Neural cell (in vitro differentiated cells): Measurements from ENCODE around the gene LBH.

Source experiments
- EP300 ChIP-seq: fragments of 450-650 bp; conservative IDR thresholded peaks from 2 replicates; pipeline ENCODE4 v1.6.1; 2014; ENCODE audit warnings: antibody characterized with exemption, mild to moderate bottlenecking, moderate library complexity; ENCODE audit not compliant: poor library complexity, severe bottlenecking
- EZH2 ChIP-seq: fragments of 200-600, 300-800 bp; shearing (Covaris generic), sonication (generic); IDR thresholded peaks from 2 replicates; pipeline ENCODE4 v1.6.1; 2014; ENCODE audit warnings: antibody characterized with exemption, low read length, borderline replicate concordance, mild to moderate bottlenecking; ENCODE audit not compliant: insufficient read depth, poor library complexity, severe bottlenecking
- MXI1 ChIP-seq: fragments of 450-650 bp; conservative IDR thresholded peaks from 2 replicates; pipeline ENCODE4 v1.6.1; 2014; ENCODE audit warnings: antibody characterized with exemption, mild to moderate bottlenecking; ENCODE audit not compliant: poor library complexity, severe bottlenecking
- POLR2AphosphoS5 ChIP-seq: IDR thresholded peaks from 2 replicates; pipeline ENCODE4 v1.6.1; 2012
- RAD21 ChIP-seq: fragments of 450-650 bp; conservative IDR thresholded peaks from 2 replicates; pipeline ENCODE4 v1.6.1; 2014; ENCODE audit warnings: antibody characterized with exemption, mild to moderate bottlenecking, moderate library complexity
- TF ChIP-seq, protein P1 (sequence below): IDR thresholded peaks from 2 replicates; pipeline ENCODE4 v1.6.1; 2012; ENCODE audit warnings: borderline replicate concordance
- TF ChIP-seq, protein P2 (sequence below): fragments of 450-650 bp; IDR thresholded peaks from 2 replicates; pipeline ENCODE4 v1.5.1; 2014; ENCODE audit warnings: antibody characterized with exemption, mild to moderate bottlenecking, moderate library complexity; ENCODE audit not compliant: poor library complexity, severe bottlenecking

DNA sequence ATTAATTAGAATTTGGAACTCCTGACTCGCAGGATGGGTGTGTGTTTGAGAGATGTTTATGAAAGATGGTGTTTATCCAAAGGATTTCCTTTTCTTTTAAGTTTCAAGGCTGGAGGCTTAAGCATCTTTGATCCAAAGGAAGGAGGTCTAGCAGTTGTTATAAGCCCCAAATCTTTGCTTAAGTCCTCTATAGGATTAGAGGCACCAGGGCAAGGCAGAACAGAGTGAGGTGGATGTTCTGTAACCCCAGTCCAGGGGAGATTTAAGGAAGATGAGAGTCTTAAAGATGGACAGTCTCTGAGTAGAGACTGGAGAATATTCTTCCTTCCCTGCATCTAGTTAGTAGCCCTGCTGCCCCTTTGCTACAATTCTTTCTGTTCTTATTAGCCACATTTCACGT lies 17.5 kb downstream of the LBH start:
- TF ChIP-seq, protein P1, sequence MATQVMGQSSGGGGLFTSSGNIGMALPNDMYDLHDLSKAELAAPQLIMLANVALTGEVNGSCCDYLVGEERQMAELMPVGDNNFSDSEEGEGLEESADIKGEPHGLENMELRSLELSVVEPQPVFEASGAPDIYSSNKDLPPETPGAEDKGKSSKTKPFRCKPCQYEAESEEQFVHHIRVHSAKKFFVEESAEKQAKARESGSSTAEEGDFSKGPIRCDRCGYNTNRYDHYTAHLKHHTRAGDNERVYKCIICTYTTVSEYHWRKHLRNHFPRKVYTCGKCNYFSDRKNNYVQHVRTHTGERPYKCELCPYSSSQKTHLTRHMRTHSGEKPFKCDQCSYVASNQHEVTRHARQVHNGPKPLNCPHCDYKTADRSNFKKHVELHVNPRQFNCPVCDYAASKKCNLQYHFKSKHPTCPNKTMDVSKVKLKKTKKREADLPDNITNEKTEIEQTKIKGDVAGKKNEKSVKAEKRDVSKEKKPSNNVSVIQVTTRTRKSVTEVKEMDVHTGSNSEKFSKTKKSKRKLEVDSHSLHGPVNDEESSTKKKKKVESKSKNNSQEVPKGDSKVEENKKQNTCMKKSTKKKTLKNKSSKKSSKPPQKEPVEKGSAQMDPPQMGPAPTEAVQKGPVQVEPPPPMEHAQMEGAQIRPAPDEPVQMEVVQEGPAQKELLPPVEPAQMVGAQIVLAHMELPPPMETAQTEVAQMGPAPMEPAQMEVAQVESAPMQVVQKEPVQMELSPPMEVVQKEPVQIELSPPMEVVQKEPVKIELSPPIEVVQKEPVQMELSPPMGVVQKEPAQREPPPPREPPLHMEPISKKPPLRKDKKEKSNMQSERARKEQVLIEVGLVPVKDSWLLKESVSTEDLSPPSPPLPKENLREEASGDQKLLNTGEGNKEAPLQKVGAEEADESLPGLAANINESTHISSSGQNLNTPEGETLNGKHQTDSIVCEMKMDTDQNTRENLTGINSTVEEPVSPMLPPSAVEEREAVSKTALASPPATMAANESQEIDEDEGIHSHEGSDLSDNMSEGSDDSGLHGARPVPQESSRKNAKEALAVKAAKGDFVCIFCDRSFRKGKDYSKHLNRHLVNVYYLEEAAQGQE, result no peak
- TF ChIP-seq EP300 (no peak), MXI1 (no peak), POLR2AphosphoS5 (no peak), EZH2 (no peak), RAD21 (no peak)
- TF ChIP-seq, protein P2, sequence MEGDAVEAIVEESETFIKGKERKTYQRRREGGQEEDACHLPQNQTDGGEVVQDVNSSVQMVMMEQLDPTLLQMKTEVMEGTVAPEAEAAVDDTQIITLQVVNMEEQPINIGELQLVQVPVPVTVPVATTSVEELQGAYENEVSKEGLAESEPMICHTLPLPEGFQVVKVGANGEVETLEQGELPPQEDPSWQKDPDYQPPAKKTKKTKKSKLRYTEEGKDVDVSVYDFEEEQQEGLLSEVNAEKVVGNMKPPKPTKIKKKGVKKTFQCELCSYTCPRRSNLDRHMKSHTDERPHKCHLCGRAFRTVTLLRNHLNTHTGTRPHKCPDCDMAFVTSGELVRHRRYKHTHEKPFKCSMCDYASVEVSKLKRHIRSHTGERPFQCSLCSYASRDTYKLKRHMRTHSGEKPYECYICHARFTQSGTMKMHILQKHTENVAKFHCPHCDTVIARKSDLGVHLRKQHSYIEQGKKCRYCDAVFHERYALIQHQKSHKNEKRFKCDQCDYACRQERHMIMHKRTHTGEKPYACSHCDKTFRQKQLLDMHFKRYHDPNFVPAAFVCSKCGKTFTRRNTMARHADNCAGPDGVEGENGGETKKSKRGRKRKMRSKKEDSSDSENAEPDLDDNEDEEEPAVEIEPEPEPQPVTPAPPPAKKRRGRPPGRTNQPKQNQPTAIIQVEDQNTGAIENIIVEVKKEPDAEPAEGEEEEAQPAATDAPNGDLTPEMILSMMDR, result no peak
